HG03159 (cell line): ENCODE measurements around the gene WTIP.
"Not testable (repeated sequence)": the region's sequence is repeated elsewhere in the genome, so short reads cannot be mapped to it uniquely, and the experiment has no call there.

Experiments used
- ATAC-seq: cut with Tn5 transposase; IDR thresholded peaks from one replicate; pipeline ENCODE4 v1.9.1; 2021; ENCODE audit warnings: mild to moderate bottlenecking, moderate library complexity; ENCODE audit not compliant: unreplicated experiment

Gene WTIP

GRCh38 chr19:34480971-34481841 is at the start of gene WTIP:
WTIP (plus strand) TSS chr19:34481758; CDS start chr19:34481975, 217 bp downstream.
- no peak for ATAC-seq

- no peak for ATAC-seq
Observed at GRCh38 chr19:34432797-34433196, 48.8 kb upstream of the WTIP start.

- no peak for ATAC-seq
Observed at GRCh38 chr19:34436716-34437115, 44.8 kb upstream of the WTIP start.

GRCh38 chr19:34448191-34448590 is 33.4 kb upstream of the WTIP start:
- no peak for ATAC-seq

- ATAC-seq: no peak
Observed at GRCh38 chr19:34452723-34453122, 28.8 kb upstream of the WTIP start.

GRCh38 chr19:34454091-34454490 is 27.5 kb upstream of the WTIP start:
- ATAC-seq: no peak

- no peak for ATAC-seq
Observed at GRCh38 chr19:34454685-34455084, 26.9 kb upstream of the WTIP start.

- ATAC-seq: not testable (repeated sequence)
Observed at GRCh38 chr19:34455783-34456480, 25.6 kb upstream of the WTIP start.

- no peak for ATAC-seq
Observed at GRCh38 chr19:34457446-34457845, 24.1 kb upstream of the WTIP start.

GRCh38 chr19:34458677-34459076 is 22.9 kb upstream of the WTIP start:
- ATAC-seq: no peak

GRCh38 chr19:34459614-34460013 is 21.9 kb upstream of the WTIP start:
- no peak for ATAC-seq

- ATAC-seq: no peak
Observed at GRCh38 chr19:34461375-34462100, 20.0 kb upstream of the WTIP start.

- ATAC-seq: not testable (repeated sequence)
Observed at GRCh38 chr19:34464785-34465184, 16.8 kb upstream of the WTIP start.

- no peak for ATAC-seq
Observed at GRCh38 chr19:34468409-34468808, 13.1 kb upstream of the WTIP start.

GRCh38 chr19:34469026-34469425 is 12.5 kb upstream of the WTIP start:
- not testable (repeated sequence) for ATAC-seq

GRCh38 chr19:34471906-34472700 is 9.5 kb upstream of the WTIP start:
- no peak for ATAC-seq

- ATAC-seq: no peak
Observed at GRCh38 chr19:34474233-34474989, 7.1 kb upstream of the WTIP start.

- no peak for ATAC-seq
Observed at GRCh38 chr19:34475026-34475974, 6.3 kb upstream of the WTIP start.
